ENCODE results near the gene PPP1R7.

PPP1R7 gene

GRCh38 chr2:241228081-241228859 is 78.0 kb downstream of the PPP1R7 start:
- TF ChIP-seq CTCF (IDR thresholded peaks at IDR 0.05): no peak

GRCh38 chr2:241228860-241229516 is 78.7 kb downstream of the PPP1R7 start:
- TF ChIP-seq CTCF (IDR thresholded peaks at IDR 0.05): no peak

DNA sequence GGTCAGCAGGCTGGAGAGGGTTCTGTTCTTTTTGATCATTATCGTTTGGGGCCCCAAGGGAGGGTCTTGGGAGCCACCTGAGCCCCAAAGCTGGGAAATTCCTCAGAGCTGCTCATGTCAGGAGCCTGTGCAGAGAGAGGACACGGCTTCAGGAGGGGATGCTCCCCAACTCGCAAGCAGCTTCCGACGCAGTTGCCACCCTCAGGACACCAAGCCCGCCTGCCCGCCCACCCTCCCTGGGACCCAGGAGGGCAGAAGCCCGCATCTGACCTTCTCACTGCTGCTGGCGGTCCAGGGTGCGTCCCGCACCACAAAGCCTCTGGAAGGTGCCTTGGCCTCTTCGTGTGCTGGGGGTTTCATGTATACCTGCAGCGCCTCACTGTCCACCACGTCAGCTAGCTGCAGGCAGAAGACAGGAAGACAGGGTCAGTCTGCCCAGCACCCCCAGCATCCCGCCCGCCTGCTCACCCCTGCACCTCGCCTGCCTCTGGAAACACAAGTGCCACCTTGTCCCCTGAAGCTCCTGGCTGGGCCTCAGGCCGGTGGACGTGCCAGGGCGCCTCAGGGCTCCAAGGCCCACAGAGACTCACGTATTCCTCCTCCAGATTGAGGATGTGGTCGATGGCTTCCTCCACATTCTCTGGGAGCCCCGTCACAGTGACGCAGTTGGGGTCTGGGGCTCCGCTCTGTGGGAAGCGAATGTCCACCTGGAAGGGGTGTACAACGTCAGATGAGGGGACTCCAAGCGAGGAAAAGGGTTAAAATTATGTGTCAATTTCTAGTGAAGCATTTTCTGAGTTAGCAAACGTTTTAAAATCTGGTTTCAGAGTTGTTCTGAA is 79.5 kb downstream of the PPP1R7 start:
- TF ChIP-seq CTCF (IDR thresholded peaks at IDR 0.05): no peak

DNA sequence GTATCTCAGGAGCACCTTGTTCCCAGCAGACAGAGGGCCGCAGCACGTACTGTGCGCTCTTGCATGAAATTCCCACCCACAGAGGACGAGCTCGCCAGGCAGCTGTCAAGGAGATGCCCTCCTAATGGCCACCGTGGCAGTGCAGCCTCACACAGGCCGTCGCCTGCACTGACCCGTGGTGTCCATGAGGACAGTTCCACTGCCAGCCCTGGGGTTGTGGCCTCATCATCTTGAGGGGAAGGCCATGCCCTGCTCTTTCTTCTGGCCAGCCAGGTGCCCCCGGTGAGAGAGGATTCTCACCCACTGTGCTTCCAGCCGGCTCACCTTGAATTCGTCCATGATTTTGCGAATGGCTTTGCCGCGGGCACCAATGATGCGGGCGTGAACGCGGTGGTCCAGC is 80.2 kb downstream of the PPP1R7 start:
- no peak for TF ChIP-seq CTCF (IDR thresholded peaks at IDR 0.05)

- no peak for TF ChIP-seq CTCF (IDR thresholded peaks at IDR 0.05)
Observed at GRCh38 chr2:241232736-241233575, 82.7 kb downstream of the PPP1R7 start.
